ENCODE results near the gene WDR54.
"Not testable (repeated sequence)": the region's sequence is repeated elsewhere in the genome, so short reads cannot be mapped to it uniquely, and the experiment has no call there.

DNA sequence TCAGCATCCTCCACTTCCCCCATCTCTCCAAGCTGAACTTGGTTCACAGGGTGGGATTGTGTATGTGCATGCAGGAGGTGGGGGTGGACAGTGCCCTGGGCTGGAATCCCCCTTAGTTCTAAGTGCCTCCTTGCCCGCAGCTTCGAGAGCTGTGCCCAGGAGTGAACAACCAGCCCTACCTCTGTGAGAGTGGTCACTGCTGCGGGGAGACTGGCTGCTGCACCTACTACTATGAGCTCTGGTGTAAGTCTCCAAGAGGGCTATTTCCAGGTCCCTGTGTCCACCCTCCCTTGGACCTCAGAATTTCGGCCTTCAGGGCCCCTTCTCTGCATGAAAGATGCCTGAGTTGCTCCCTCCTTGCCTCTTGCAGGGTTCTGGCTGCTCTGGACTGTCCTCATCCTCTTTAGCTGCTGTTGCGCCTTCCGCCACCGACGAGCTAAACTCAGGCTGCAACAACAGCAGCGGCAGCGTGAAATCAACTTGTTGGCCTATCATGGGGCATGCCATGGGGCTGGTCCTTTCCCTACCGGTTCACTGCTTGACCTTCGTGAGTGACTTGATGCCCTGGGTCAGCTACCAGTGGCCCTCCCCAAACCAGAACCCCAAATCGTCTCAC, 38.1 kb downstream of the WDR54 start:
- not testable (repeated sequence) for TF ChIP-seq TAF1 (IDR thresholded peaks at IDR 0.05; ENCODE audit: borderline replicate concordance, low read depth, low read length); MXI1 (IDR thresholded peaks at IDR 0.05; ENCODE audit: low read depth, low read length); EZH2phosphoT487 (IDR thresholded peaks at IDR 0.05; ENCODE audit: borderline replicate concordance, low read depth); RAD21 (IDR thresholded peaks at IDR 0.05; ENCODE audit: low read length); SIN3A (IDR thresholded peaks at IDR 0.05; ENCODE audit: borderline replicate concordance, low read depth, low read length); JUND (IDR thresholded peaks at IDR 0.05); CHD2 (IDR thresholded peaks at IDR 0.05; ENCODE audit: low read length, partially characterized antibody); POLR2AphosphoS5 (IDR thresholded peaks at IDR 0.05; ENCODE audit: low read depth, low read length)
- TF ChIP-seq, protein P1, sequence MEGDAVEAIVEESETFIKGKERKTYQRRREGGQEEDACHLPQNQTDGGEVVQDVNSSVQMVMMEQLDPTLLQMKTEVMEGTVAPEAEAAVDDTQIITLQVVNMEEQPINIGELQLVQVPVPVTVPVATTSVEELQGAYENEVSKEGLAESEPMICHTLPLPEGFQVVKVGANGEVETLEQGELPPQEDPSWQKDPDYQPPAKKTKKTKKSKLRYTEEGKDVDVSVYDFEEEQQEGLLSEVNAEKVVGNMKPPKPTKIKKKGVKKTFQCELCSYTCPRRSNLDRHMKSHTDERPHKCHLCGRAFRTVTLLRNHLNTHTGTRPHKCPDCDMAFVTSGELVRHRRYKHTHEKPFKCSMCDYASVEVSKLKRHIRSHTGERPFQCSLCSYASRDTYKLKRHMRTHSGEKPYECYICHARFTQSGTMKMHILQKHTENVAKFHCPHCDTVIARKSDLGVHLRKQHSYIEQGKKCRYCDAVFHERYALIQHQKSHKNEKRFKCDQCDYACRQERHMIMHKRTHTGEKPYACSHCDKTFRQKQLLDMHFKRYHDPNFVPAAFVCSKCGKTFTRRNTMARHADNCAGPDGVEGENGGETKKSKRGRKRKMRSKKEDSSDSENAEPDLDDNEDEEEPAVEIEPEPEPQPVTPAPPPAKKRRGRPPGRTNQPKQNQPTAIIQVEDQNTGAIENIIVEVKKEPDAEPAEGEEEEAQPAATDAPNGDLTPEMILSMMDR (IDR thresholded peaks at IDR 0.05): not testable (repeated sequence)
- TF ChIP-seq, protein P2, sequence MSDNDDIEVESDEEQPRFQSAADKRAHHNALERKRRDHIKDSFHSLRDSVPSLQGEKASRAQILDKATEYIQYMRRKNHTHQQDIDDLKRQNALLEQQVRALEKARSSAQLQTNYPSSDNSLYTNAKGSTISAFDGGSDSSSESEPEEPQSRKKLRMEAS (IDR thresholded peaks at IDR 0.05; ENCODE audit: low read depth): not testable (repeated sequence)
- TF ChIP-seq, protein P3, sequence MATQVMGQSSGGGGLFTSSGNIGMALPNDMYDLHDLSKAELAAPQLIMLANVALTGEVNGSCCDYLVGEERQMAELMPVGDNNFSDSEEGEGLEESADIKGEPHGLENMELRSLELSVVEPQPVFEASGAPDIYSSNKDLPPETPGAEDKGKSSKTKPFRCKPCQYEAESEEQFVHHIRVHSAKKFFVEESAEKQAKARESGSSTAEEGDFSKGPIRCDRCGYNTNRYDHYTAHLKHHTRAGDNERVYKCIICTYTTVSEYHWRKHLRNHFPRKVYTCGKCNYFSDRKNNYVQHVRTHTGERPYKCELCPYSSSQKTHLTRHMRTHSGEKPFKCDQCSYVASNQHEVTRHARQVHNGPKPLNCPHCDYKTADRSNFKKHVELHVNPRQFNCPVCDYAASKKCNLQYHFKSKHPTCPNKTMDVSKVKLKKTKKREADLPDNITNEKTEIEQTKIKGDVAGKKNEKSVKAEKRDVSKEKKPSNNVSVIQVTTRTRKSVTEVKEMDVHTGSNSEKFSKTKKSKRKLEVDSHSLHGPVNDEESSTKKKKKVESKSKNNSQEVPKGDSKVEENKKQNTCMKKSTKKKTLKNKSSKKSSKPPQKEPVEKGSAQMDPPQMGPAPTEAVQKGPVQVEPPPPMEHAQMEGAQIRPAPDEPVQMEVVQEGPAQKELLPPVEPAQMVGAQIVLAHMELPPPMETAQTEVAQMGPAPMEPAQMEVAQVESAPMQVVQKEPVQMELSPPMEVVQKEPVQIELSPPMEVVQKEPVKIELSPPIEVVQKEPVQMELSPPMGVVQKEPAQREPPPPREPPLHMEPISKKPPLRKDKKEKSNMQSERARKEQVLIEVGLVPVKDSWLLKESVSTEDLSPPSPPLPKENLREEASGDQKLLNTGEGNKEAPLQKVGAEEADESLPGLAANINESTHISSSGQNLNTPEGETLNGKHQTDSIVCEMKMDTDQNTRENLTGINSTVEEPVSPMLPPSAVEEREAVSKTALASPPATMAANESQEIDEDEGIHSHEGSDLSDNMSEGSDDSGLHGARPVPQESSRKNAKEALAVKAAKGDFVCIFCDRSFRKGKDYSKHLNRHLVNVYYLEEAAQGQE (IDR thresholded peaks at IDR 0.05; ENCODE audit: low read depth, low read length): not testable (repeated sequence)
